GM21528 (cell line): ENCODE measurements around the gene NOSIP.

Experiments
- ATAC-seq: cut with Tn5 transposase; IDR thresholded peaks from one replicate; pipeline ENCODE4 v1.9.1; 2021; ENCODE audit warnings: mild to moderate bottlenecking, moderate library complexity; ENCODE audit not compliant: unreplicated experiment, low FRiP score

The NOSIP gene

GRCh38 chr19:49574206-49574755 is 6.1 kb downstream of the NOSIP start:
- no peak for ATAC-seq

- ATAC-seq: no peak
These were observed 6.9 kb downstream of the NOSIP start for GRCh38 chr19:49573425-49573824.

GRCh38 chr19:49573009-49573408 is 7.3 kb downstream of the NOSIP start:
- ATAC-seq: no peak

DNA sequence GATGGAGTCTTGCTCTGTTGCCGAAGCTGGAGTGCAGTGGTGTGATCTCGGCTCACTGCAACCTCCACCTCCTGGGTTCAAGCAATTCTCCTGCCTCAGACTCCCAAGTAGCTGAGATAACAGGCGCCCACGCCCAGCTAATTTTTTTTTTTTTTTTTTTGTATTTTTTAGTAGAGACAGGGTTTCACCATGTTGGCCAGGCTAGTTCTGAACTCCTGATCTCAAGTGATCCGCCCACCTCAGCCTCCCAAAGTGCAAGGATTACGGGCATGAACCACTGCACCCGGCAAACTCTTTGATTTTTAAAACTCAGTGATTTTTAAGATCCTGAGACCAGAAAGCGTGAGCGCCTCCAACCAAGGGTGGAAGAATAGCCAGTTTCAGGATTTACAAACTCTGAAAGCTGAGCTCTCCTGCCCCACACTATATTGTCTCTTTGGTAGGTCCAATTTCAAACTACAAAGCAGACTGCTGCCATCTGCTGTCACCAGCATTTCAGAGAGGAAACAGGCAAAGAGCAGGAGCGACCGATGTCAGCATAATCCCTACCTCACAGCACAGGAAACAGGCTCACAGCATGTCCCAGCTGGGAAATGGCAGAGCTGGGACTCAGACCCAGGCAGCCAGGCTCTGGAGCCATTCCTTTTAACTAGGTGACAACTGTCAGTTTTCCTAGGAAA is 9.2 kb downstream of the NOSIP start:
- no peak for ATAC-seq

GRCh38 chr19:49570138-49570856 is 10.1 kb downstream of the NOSIP start:
- no peak for ATAC-seq

DNA sequence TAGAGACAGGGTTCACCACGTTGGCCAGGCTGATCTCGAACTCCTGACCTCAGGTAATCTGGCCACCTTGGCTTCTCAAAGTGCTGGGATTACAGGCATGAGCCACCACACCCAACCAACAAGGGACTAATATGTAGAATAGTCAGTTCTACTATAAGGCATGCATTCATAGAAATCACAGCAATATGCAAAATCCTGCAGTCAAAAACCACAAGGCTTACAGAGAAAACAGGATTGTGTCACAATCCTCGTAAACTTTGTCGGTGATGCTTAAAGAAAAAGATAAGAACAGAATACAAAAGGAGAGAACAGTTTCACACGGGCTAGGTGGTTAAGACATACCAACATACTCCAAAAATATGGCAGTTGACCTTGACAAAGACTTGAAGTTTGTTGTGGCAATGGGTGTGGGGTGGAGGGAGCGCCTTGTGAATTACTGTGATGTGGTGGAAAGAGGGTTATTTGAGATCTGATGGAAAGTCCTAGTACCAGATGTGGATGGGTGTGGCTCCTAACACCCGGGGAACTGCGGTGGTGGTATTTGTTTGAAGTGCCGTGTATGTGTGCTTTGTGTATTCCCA is 12.4 kb downstream of the NOSIP start:
- no peak for ATAC-seq

- no peak for ATAC-seq
These were observed 14.1 kb downstream of the NOSIP start for GRCh38 chr19:49566302-49566701.

DNA sequence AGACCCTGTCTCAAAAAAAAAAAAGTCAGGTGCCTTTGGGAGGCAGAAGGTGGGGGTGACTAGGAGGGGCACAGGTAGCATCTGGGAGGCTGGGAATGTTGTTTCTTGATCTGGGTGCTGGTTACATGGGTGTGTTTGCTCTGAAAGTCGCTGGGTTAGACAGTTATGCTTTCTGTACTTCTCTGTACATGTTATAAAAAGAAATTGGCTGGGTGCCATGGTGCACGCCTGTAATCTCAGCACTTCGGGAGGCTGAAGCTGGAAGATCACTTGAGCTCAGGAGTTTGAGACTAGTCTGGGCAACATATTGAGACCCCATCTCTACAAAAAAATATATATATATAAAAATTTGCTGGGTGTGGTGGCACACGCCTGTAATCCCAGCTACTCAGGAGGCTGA is 15.1 kb downstream of the NOSIP start:
- no peak for ATAC-seq

DNA sequence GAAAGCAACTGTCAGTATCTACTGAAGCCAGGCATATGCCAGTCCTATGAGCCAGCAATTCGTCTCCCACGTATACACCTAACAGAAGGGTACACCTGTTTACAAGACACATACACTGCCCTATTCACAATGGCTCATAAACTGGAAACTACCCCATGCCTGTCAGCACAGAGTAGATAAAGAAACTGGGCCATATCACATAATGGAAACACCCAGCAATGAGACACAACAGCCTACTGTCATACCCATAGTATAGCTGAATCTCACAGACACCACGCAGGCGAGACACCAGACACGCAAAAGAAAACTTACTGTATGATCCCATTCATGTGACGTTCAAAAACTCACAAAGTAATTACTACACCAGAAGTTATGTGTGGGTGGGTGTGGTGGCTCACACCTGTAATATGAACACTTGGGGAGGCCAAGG is 15.7 kb downstream of the NOSIP start:
- no peak for ATAC-seq

- ATAC-seq: no peak
These were observed 19.9 kb downstream of the NOSIP start for GRCh38 chr19:49560358-49560900.

DNA sequence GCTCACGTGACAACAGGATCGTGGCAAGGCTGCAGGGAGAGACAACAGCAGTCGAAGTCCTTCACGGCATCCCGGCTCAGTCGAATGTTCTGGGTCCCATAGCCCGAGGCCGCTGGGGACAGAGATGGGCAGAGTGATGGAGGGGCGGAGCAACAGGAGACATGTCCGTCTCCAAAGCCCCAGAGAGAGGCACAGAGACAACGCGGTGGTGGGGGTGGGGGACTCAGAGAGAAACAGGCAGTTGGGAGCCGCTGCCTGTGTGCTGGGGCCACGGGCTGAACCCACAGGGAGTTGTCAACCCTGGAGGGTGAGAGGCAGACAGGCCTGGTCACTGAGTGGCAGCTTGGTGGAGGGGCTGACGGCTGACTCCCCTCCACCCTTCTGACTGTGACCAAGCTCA is 20.4 kb downstream of the NOSIP start:
- ATAC-seq: no peak

DNA sequence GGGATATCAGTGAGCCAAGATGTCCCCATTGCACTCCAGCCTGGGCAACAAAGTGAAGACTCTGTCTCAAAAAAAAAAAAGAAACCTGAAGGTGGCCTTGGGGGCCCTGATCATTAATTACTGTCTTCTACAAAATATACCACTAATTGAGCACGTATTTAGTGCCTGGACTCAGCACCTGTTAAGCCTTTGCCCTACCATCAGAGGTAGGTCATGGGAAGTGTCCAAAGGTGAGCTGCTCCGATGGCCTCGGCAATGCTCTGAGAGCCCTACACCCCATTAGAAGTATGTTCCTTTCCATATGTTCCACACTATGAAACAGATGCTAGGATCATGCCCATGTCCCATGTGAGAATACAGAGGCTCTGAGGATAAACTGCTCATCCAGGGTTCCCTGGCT is 20.9 kb downstream of the NOSIP start:
- no peak for ATAC-seq

- no peak for ATAC-seq
These were observed 21.8 kb downstream of the NOSIP start for GRCh38 chr19:49558591-49558990.

- ATAC-seq: no peak
These were observed 22.6 kb downstream of the NOSIP start for GRCh38 chr19:49557641-49558325.

DNA sequence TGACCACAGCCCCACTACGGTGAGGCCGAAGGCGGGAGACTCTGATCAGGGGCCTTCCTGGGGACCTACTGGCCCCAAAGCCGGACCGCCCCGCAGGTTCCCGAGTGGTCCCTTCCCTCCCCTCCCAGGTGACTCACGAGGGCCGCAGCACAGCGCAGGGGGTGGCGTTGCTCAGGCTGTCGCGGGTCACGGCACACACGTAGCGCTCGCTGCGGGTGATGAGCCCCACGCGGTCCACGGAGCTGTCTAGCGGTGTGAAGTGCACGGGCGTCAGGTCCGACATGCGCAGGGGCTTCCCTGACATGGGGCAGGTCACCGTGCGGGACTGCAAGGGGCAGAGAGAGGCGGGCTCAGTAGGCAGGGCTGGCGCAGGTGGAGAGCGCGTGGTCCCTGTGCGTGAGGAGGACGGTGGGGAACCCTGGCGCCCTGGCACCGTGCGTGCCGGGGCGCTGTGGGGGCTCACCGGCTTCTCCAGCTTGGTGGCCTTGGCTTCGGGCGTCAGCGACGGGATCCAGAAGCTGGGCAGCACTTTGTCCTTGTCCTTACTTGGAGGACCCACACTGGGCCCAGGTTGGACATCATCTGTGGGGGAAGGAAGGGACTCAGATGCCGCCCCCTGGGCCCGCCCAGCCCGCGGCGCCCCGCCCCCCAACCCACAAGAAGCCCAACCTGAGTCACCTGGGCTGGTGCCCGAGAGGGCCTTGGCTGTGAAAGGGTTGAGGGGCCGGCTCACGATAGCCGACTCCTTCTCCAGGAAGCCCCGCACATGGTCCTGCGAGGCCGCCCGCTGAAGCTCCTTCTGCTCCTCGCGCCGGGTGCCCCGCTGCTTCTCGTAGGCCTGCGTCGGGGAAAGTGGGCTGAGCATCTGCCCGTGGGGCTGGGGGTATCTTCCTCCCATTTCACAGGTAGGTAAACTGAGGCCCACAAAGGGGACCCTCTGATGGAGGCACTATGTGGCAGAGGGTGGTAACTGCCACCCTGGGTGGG is 23.7 kb downstream of the NOSIP start:
- no peak for ATAC-seq

DNA sequence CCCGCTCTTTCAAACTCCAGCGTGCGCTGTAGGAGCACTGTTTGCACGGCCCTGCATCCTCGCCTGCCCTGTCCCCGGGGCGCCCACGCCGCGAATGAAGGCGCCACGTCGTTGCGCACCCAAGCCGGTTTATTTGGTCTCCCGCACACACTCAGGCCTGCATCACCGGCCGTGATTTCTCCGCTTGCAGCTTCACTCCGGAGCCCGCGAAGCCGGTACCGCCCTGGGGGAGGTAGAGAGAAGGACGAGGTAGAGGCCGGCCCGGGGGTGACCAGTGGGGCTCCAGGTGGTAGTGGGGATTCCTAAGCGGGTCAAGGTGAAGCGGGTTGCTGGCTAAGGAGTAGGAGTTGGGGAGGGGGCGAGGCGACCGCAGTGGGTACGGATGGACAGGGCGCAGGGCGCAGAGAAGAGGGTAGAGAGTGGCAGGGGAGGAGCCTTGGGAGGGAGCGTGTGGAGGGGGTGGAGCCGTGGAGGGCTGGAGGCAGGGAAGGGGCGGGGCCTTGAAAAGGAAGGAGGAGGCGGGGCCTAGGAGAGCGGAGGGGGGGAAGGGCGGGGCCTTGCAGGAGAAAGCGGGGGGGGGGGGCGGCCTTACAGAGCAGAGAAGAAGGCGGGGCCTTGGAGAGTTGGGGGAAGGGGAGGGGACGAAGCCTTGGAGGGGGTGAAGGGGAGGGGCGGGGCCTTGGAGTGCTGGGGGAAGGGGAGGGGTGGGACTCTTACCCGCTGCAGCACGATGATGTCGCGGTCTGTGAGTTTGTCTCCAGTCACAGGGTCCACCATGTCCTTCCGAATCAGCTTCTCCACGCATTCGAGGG is 24.6 kb downstream of the NOSIP start:
- no peak for ATAC-seq

GRCh38 chr19:49554701-49555181 is 25.6 kb downstream of the NOSIP start:
- ATAC-seq: no peak

DNA sequence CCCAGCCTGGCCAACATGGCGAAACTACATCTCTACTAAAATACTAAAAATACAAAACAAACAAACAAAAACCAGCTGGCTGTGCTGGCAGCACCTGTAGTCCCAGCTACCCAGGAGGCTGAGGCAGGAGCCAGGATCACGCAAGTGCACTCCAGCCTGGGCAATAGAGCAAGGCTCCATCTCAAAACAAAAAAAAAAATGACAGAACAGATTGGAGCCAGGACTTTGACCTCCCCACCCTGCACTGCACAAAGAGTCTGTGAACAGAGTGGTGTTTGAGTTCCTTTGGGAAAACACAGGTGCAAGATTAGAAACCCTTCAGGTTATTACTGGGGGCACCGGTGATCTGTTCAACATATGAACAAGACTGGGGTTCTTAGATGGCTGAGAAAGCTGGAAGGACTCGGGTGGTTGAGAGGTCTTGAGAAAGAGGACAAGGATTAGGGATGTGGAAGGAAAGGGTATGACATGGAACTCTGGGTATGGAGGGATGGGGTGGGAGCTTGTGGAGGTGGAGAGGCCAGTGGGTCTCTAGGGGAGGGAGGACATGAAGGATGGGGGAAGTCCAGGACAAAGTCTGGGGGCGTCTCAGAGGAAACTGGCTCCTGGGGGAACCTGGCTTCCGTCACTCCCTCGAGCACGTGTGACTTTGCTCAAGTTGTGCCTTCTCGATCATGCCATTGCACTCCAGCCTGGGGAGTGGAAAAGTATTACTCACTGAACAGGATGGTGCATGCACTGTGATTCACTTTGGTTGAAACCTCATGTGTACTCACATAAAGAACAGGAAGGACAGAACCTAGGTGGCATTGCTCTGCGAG is 26.7 kb downstream of the NOSIP start:
- ATAC-seq: no peak
